ENCODE results near the gene CNPY1. TPM values are rescaled to one million over a fixed set of nuclear protein-coding genes. Genes with fewer than 3 reads are reported as not detected.

CNPY1 gene
- total RNA-seq, 1 experiment from 2014 or later: not detected

DNA sequence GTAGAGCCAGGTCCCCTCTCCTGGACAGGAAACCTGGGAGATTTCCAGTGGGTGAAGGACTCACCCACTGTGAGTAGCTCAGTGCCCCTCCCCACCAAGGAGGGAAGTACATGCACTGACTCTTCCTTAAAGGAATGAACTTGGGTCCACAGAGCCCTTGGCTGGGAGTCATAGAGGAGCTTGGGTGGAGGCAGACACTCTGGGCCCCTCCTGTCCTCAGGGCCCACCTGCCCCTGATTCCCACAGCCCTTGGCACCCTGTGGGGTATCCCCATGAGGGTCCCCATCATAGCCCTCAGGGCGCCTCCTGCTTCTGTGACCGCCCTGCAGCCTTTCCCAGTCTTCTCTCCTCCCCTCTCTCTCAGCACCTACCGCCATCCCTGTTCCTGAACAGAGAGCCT lies 84.7 kb downstream of the CNPY1 start:
- no peak overlapping the region for H3K27ac ChIP-seq (ENCODE audit: insufficient read length, low read depth, low read length)

More for the DNA sequence above, 84.7 kb downstream of the CNPY1 start:
- no peak overlapping the region for H3K18ac ChIP-seq (ENCODE audit: insufficient read length, low read depth, low read length)
- no peak overlapping the region for H3K9ac ChIP-seq (ENCODE audit: extremely low read depth, insufficient read length, low read length)
- no peak overlapping the region for H4K8ac ChIP-seq (replicated peaks; ENCODE audit: insufficient read length, low read depth, low read length)
- H3K79me1 ChIP-seq (ENCODE audit: insufficient read depth, low read depth, low read length, poor library complexity, severe bottlenecking): no peaks in the 10 kb centered on the region
- H2BK15ac ChIP-seq (ENCODE audit: low read depth, low read length): no peak overlapping the region
- no peak overlapping the region for H2AK5ac ChIP-seq (ENCODE audit: insufficient read length, low read length)
- no peak overlapping the region for H3K4me2 ChIP-seq (ENCODE audit: insufficient read depth, insufficient read length, low read length)
- H4K5ac ChIP-seq (ENCODE audit: insufficient read length, low read depth, low read length): no peak overlapping the region
- H3K14ac ChIP-seq (ENCODE audit: insufficient read depth, low read length): no peak overlapping the region
- no CpG with 5 or more reads among the region's 3 CpGs for WGBS (ENCODE audit: extremely low coverage, insufficient read length, low lambda C conversion rate)
- no peak overlapping the region for H2AFZ ChIP-seq (ENCODE audit: low read length)
- H3K4ac ChIP-seq (ENCODE audit: low read depth, low read length): no peak overlapping the region
- H3K23me2 ChIP-seq (ENCODE audit: insufficient read length, low read depth, low read length, poor library complexity, severe bottlenecking): no peaks in the 10 kb centered on the region
- H2BK20ac ChIP-seq (ENCODE audit: low read depth, low read length, poor library complexity, severe bottlenecking): no peak overlapping the region
- Mint-ChIP-seq H3K4me1 (peaks cover 4 to 19% of the 10 kb centered on the region in 2 experiments; a peak in 3 of 4 replicates), H3K9me3 (peaks cover 0 to 4% of the 10 kb centered on the region in 2 experiments; a peak in 3 of 5 replicates), H3K4me3 (no peak overlapping the region), H3K36me3 (ENCODE audit: insufficient read depth in 1 of 3, low read depth in 3 of 3) (no peaks in the 10 kb centered on the region; a peak in 1 of 7 replicates), H3K27ac (no peak overlapping the region), H3K27me3 (ENCODE audit: low read depth) (peaks cover 95% of the 10 kb centered on the region)
- H4K91ac ChIP-seq (ENCODE audit: insufficient read length, low read depth, low read length): no peak overlapping the region
- no peak overlapping the region for H2BK5ac ChIP-seq (ENCODE audit: insufficient read length, low read length)
- peaks cover 90% of the 10 kb centered on the region for H3K27me3 ChIP-seq (ENCODE audit: insufficient read depth, low read length)
- no peak overlapping the region for H3K23ac ChIP-seq (ENCODE audit: insufficient read length, low read depth, low read length)
- H3K9me3 ChIP-seq (ENCODE audit: control insufficient read depth, low read depth, low read length): no peaks in the 10 kb centered on the region
- H3K56ac ChIP-seq (ENCODE audit: insufficient read length, low read depth, low read length): no peak overlapping the region
- H2BK12ac ChIP-seq (ENCODE audit: insufficient read length, low read depth, low read length): no peak overlapping the region
- no peaks in the 10 kb centered on the region for H3K4me1 ChIP-seq (ENCODE audit: insufficient read depth, low read length)
- H3K79me2 ChIP-seq (ENCODE audit: insufficient read depth, low read length): no peaks in the 10 kb centered on the region
- H2BK120ac ChIP-seq (ENCODE audit: low read depth, low read length, poor library complexity, severe bottlenecking): no peak overlapping the region
- peaks cover 4% of the 10 kb centered on the region for H4K20me1 ChIP-seq (ENCODE audit: control insufficient read depth, insufficient read depth, insufficient read length)
- no peak for DNase-seq
- no peak for TF ChIP-seq CTCF (conservative IDR thresholded peaks at IDR 0.05)
- H3T11ph ChIP-seq (ENCODE audit: low read length): no peak overlapping the region

All from H9 (cell line).